Measurements from ENCODE around the gene TFDP1.

DNA sequence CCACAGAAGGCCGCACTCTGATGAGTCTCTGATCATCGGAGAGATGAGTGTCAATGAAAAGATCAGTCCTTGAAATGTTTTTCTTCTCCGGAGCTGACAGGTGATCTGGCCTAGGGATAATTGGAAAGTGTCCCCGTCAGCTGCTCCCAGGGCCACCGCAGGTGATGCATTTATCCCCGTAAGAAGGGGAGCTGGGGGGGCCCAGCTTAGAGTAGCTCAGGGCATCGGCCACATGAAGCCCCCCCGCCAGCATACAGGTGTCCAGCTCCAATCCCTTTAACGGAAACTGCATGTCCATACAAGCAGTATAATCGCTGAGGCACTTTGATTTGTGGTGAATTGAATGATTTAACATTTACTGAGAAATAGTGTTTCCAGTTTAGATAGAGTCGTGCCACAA, 45.7 kb downstream of the TFDP1 start:
- TF ChIP-seq POLR2A (IDR thresholded peaks at IDR 0.05) = no peak
- TF ChIP-seq, protein P1, sequence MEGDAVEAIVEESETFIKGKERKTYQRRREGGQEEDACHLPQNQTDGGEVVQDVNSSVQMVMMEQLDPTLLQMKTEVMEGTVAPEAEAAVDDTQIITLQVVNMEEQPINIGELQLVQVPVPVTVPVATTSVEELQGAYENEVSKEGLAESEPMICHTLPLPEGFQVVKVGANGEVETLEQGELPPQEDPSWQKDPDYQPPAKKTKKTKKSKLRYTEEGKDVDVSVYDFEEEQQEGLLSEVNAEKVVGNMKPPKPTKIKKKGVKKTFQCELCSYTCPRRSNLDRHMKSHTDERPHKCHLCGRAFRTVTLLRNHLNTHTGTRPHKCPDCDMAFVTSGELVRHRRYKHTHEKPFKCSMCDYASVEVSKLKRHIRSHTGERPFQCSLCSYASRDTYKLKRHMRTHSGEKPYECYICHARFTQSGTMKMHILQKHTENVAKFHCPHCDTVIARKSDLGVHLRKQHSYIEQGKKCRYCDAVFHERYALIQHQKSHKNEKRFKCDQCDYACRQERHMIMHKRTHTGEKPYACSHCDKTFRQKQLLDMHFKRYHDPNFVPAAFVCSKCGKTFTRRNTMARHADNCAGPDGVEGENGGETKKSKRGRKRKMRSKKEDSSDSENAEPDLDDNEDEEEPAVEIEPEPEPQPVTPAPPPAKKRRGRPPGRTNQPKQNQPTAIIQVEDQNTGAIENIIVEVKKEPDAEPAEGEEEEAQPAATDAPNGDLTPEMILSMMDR (IDR thresholded peaks at IDR 0.05) = no peak
- no peak for TF ChIP-seq POLR2AphosphoS5 (IDR thresholded peaks at IDR 0.05)

Measured in breast epithelium (tissue), 3 donors.